ENCODE data around the gene PLA2G10. TPM values are rescaled to one million over a fixed set of nuclear protein-coding genes. Genes with fewer than 3 reads are reported as not detected.
"Not testable (repeated sequence)": the region's sequence is repeated elsewhere in the genome, so short reads cannot be mapped to it uniquely, and the experiment has no call there.

PLA2G10 gene
- total RNA-seq = not detected in 2 replicates

- not testable (repeated sequence) for H3K4me3 ChIP-seq (ENCODE audit: low read depth, low read length); DNase-seq (ENCODE audit: low read depth)
Measured at GRCh38 chr16:14694129-14694528, at the start of gene PLA2G10. PLA2G10 (minus strand) TSS chr16:14694308; CDS start chr16:14694229, 79 bp downstream.

GRCh38 chr16:14742273-14743128 is 48.4 kb upstream of the PLA2G10 start, which contains the start of gene NPIPA2:
NPIPA2 (plus strand) TSS chr16:14742533; CDS start chr16:14748066, 5,533 bp downstream.
- not testable (repeated sequence) for H3K4me3 ChIP-seq (ENCODE audit: low read depth, low read length); DNase-seq (ENCODE audit: low read depth)

GRCh38 chr16:14741794-14742193 is 47.7 kb upstream of the PLA2G10 start:
- not testable (repeated sequence) for H3K4me3 ChIP-seq (ENCODE audit: low read depth, low read length); DNase-seq (ENCODE audit: low read depth)

GRCh38 chr16:14740832-14741385 is 46.8 kb upstream of the PLA2G10 start:
- not testable (repeated sequence) for H3K4me3 ChIP-seq (ENCODE audit: low read depth, low read length); DNase-seq (ENCODE audit: low read depth)

- DNase-seq (ENCODE audit: low read depth) = not testable (repeated sequence)
Measured at GRCh38 chr16:14733233-14733632, 39.1 kb upstream of the PLA2G10 start.

GRCh38 chr16:14703156-14704011 is 9.3 kb upstream of the PLA2G10 start, which contains the start of gene NPIPA3:
NPIPA3 (plus strand) TSS chr16:14703411; CDS start chr16:14708944, 5,533 bp downstream.
- DNase-seq (ENCODE audit: low read depth); H3K4me3 ChIP-seq (ENCODE audit: low read depth, low read length): not testable (repeated sequence)

More at GRCh38 chr16:14733233-14733632, 39.1 kb upstream of the PLA2G10 start:
- H3K4me3 ChIP-seq (ENCODE audit: low read depth, low read length) = not testable (repeated sequence)

- H3K4me3 ChIP-seq (ENCODE audit: low read depth, low read length); DNase-seq (ENCODE audit: low read depth): not testable (repeated sequence)
Measured at GRCh38 chr16:14702672-14703071, 8.6 kb upstream of the PLA2G10 start.

- DNase-seq (ENCODE audit: low read depth); H3K4me3 ChIP-seq (ENCODE audit: low read depth, low read length): not testable (repeated sequence)
Measured at GRCh38 chr16:14701859-14702258, 7.8 kb upstream of the PLA2G10 start.

- not testable (repeated sequence) for DNase-seq (ENCODE audit: low read depth)
Measured at GRCh38 chr16:14685870-14686793, 8.0 kb downstream of the PLA2G10 start.

GRCh38 chr16:14682121-14682520 is 12.0 kb downstream of the PLA2G10 start:
- DNase-seq (ENCODE audit: low read depth) = no peak
- H3K4me3 ChIP-seq (ENCODE audit: low read depth, low read length) = no peak overlapping the region
- no peak for TF ChIP-seq CTCF (IDR thresholded peaks at IDR 0.05; ENCODE audit: insufficient read depth, low read depth, low read length)

More at GRCh38 chr16:14685870-14686793, 8.0 kb downstream of the PLA2G10 start:
- H3K4me3 ChIP-seq (ENCODE audit: low read depth, low read length) = not testable (repeated sequence)

GRCh38 chr16:14681115-14681514 is 13.0 kb downstream of the PLA2G10 start:
- H3K4me3 ChIP-seq (ENCODE audit: low read depth, low read length) = no peak overlapping the region
- no peak for DNase-seq (ENCODE audit: low read depth)
- TF ChIP-seq CTCF (IDR thresholded peaks at IDR 0.05; ENCODE audit: insufficient read depth, low read depth, low read length) = no peak

GRCh38 chr16:14680396-14680795 is 13.7 kb downstream of the PLA2G10 start:
- DNase-seq (ENCODE audit: low read depth) = not testable (repeated sequence)

More at GRCh38 chr16:14680396-14680795, 13.7 kb downstream of the PLA2G10 start:
- H3K4me3 ChIP-seq (ENCODE audit: low read depth, low read length) = not testable (repeated sequence)

Measured in fibroblast of villous mesenchyme (primary cell).